Keratinocyte (primary cell): ENCODE data around the gene CHN2. TPM values are rescaled to one million over a fixed set of nuclear protein-coding genes. Genes with fewer than 3 reads are reported as not detected.

Experiments
- DNase-seq: peaks from one replicate; pipeline ENCODE4 v3.0.0-alpha.2; 2011; ENCODE audit warnings: low read depth, missing footprints, low spot score
- FAIRE-seq: peaks from 2 replicates; lab custom pipeline; 2011; peaks lifted over from hg19 to GRCh38; lab: Jason Lieb, UNC
- H2AFZ ChIP-seq: 2 replicates; pipeline ENCODE4 v1.6.0; 2012; ENCODE audit warnings: low read length, control low read depth, inconsistent platforms; ENCODE audit not compliant: control insufficient read depth
- H3K27ac ChIP-seq: 2 replicates; pipeline ENCODE4 v1.5.1; 2011; ENCODE audit warnings: low read length; ENCODE audit not compliant: control insufficient read depth, insufficient read depth
- H3K27me3 ChIP-seq: 3 replicates; pipeline ENCODE4 v1.6.0; 2011; ENCODE audit warnings: low read length; ENCODE audit not compliant: control insufficient read depth, insufficient read depth; ENCODE audit errors: extremely low read depth
- H3K36me3 ChIP-seq, 2 experiments: 2 replicates in 1 of 2; 3 replicates in 1 of 2; pipeline ENCODE4 v1.5.1; 2011; ENCODE audit warnings: low read length in 2 of 2, mild to moderate bottlenecking in 1 of 2; ENCODE audit not compliant: control insufficient read depth in 2 of 2, insufficient read depth in 2 of 2; ENCODE audit errors: extremely low read depth in 1 of 2
- H3K4me1 ChIP-seq: 3 replicates; pipeline ENCODE4 v1.5.1; 2011; ENCODE audit warnings: low read length; ENCODE audit not compliant: control insufficient read depth, insufficient read depth; ENCODE audit errors: extremely low read depth
- H3K4me2 ChIP-seq: 3 replicates; pipeline ENCODE4 v1.6.0; 2011; ENCODE audit warnings: low read depth, low read length; ENCODE audit not compliant: control insufficient read depth, insufficient read depth; ENCODE audit errors: extremely low read depth
- H3K4me3 ChIP-seq, 3 experiments: fragments of 200-600 bp in 1 of 3; sonication (generic) in 1 of 3; 2 replicates in 2 of 3; 3 replicates in 1 of 3; pipeline ENCODE4 v1.5.1; 2011 to 2016; ENCODE audit warnings: low read length in 3 of 3, mild to moderate bottlenecking in 3 of 3, control low read depth in 2 of 3, inconsistent platforms in 1 of 3, low read depth in 1 of 3, mixed read lengths in 1 of 3, mixed run types in 1 of 3, moderate library complexity in 1 of 3; ENCODE audit not compliant: control insufficient read depth in 2 of 3, insufficient read depth in 2 of 3; ENCODE audit errors: extremely low read depth in 1 of 3
- H3K79me2 ChIP-seq: 2 replicates; pipeline ENCODE4 v1.6.0; 2012; ENCODE audit warnings: low read length; ENCODE audit not compliant: control insufficient read depth, insufficient read depth
- H3K9ac ChIP-seq: 3 replicates; pipeline ENCODE4 v1.6.0; 2011; ENCODE audit warnings: low read length; ENCODE audit not compliant: control insufficient read depth, insufficient read depth; ENCODE audit errors: extremely low read depth
- H3K9me1 ChIP-seq: 3 replicates; pipeline ENCODE4 v1.6.0; 2011; ENCODE audit warnings: low read length; ENCODE audit not compliant: control insufficient read depth, insufficient read depth; ENCODE audit errors: extremely low read depth
- H3K9me3 ChIP-seq: 2 replicates; pipeline ENCODE4 v1.5.1; 2012; ENCODE audit warnings: low read depth, low read length; ENCODE audit not compliant: control insufficient read depth
- H4K20me1 ChIP-seq: 3 replicates; pipeline ENCODE4 v1.6.0; 2011; ENCODE audit warnings: low read length; ENCODE audit not compliant: control insufficient read depth, insufficient read depth; ENCODE audit errors: extremely low read depth
- CTCF ChIP-seq, 3 experiments: IDR thresholded peaks in 1 of 3; conservative IDR thresholded peaks in 1 of 3; optimal IDR thresholded peaks in 1 of 3; 2 replicates in 2 of 3; 3 replicates in 1 of 3; pipeline versions ENCODE3 to v1.5.1; 2011; ENCODE audit warnings: low read length in 3 of 3, mild to moderate bottlenecking in 3 of 3, moderate library complexity in 2 of 3, control low read depth in 1 of 3, inconsistent platforms in 1 of 3; ENCODE audit not compliant: insufficient read depth in 2 of 3; ENCODE audit errors: extremely low read depth in 1 of 3
- EZH2 ChIP-seq: IDR thresholded peaks from one replicate; pipeline ENCODE4 v1.6.1; 2012; ENCODE audit warnings: inconsistent platforms, mild to moderate bottlenecking, low read length, moderate library complexity
- dilution Hi-C: fragments of 300-500 bp; cut with MboI; formaldehyde crosslinking; loops from one replicate; pipeline ENCODE4 v1.7.0; 2020; ENCODE audit warnings: low sequenced_read_pairs; ENCODE audit not compliant: extremely low pct_ligation_motif_present
- polyA plus RNA-seq, 5 experiments: library from polyadenylated mRNA; depleted of rRNA in 3 of 5; stranded (reverse) in 3 of 5; stranded (forward) in 1 of 5; unstranded in 1 of 5; fragments of >200 nt; gene quantifications; 1 replicate in 1 of 5; 2 replicates in 3 of 5; 3 replicates in 1 of 5; pipeline versions ENCODE4 v1.2.1 to v1.2.3, GENCODE V29; 2011 to 2012; ENCODE audit warnings: missing spikeins in 2 of 5, low read depth in 1 of 5, low replicate concordance in 1 of 5

CHN2 gene
- polyA plus RNA-seq, 1 donor (not counting 4 experiments of a cell fraction or from before 2014, with no cell fraction given) = 1.8 TPM

GRCh38 chr7:29353810-29354209 is 159.2 kb downstream of the CHN2 start:
- TF ChIP-seq CTCF (optimal IDR thresholded peaks at IDR 0.05 in 1 of 3, IDR thresholded peaks at IDR 0.05 in 1 of 3, conservative IDR thresholded peaks at IDR 0.05 in 1 of 3; ENCODE audit: extremely low read depth in 1 of 3, insufficient read depth in 2 of 3, low read length in 3 of 3) (no peak), EZH2 (no peak)
- Histone ChIP-seq H4K20me1 (no peaks in the 10 kb centered on the region), H3K4me2 (no peak overlapping the region), H3K9me1 (no peaks in the 10 kb centered on the region), H2AFZ (no peak overlapping the region), H3K79me2 (no peaks in the 10 kb centered on the region), H3K9me3 (no peaks in the 10 kb centered on the region), H3K9ac (no peak overlapping the region), H3K4me1 (peaks cover 15% of the 10 kb centered on the region), H3K27me3 (no peaks in the 10 kb centered on the region), H3K4me3 (no peak overlapping the region), H3K36me3 (no peaks in the 10 kb centered on the region), H3K27ac (no peak overlapping the region)
- no peak for DNase-seq
- dilution Hi-C loops = no loop called here
- no peak for FAIRE-seq

DNA sequence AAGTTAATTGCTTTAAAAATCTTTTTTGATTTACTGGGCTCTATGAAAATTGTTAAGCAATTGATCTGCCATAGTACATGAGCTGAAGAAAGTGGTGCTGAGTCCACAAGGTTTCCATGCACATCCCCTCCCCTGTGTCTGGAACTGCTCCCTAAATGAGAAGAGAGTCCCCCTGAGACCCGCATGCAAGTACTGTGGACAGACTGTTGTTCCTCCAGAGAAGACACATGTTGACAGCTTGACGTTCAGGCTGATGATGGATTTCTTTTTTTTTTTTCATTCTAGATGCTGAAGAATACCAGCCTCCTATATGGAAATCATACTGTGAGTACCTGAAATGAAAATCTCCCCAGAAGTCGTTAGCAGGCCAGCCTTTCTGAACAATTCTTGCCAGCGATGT is 159.8 kb downstream of the CHN2 start:
- no peak overlapping the region for H3K9ac ChIP-seq
- H3K9me1 ChIP-seq = no peaks in the 10 kb centered on the region
- no peaks in the 10 kb centered on the region for H3K9me3 ChIP-seq
- H3K4me2 ChIP-seq = no peak overlapping the region
- TF ChIP-seq EZH2 (no peak), CTCF (optimal IDR thresholded peaks at IDR 0.05 in 1 of 3, IDR thresholded peaks at IDR 0.05 in 1 of 3, conservative IDR thresholded peaks at IDR 0.05 in 1 of 3; ENCODE audit: extremely low read depth in 1 of 3, insufficient read depth in 2 of 3, low read length in 3 of 3) (no peak)
- FAIRE-seq = no peak
- H3K36me3 ChIP-seq = no peaks in the 10 kb centered on the region
- H3K27ac ChIP-seq = no peak overlapping the region
- dilution Hi-C loops = no loop called here
- no peak overlapping the region for H2AFZ ChIP-seq
- peaks cover 9% of the 10 kb centered on the region for H3K4me1 ChIP-seq
- no peak overlapping the region for H3K4me3 ChIP-seq
- DNase-seq = no peak
- no peaks in the 10 kb centered on the region for H3K27me3 ChIP-seq
- H3K79me2 ChIP-seq = no peaks in the 10 kb centered on the region
- H4K20me1 ChIP-seq = no peaks in the 10 kb centered on the region
